ENCODE data around the gene DHCR24.

Gene DHCR24

GRCh38 chr1:54815086-54815876 lies 71.7 kb downstream of the DHCR24 start:
- no peak for DNase-seq (ENCODE audit: low spot score)

- DNase-seq (ENCODE audit: low spot score), result no peak
Observed at GRCh38 chr1:54814571-54814970, 72.4 kb downstream of the DHCR24 start.

- no peak for DNase-seq (ENCODE audit: low spot score)
Observed at GRCh38 chr1:54814126-54814498, 72.9 kb downstream of the DHCR24 start.

- no peak for DNase-seq (ENCODE audit: low spot score)
Observed at GRCh38 chr1:54813485-54814125, 73.4 kb downstream of the DHCR24 start.

- no peak for DNase-seq (ENCODE audit: low spot score)
Observed at GRCh38 chr1:54812801-54813484, 74.1 kb downstream of the DHCR24 start.

- DNase-seq (ENCODE audit: low spot score), result no peak
Observed at GRCh38 chr1:54811739-54812655, 75.0 kb downstream of the DHCR24 start.

- DNase-seq (ENCODE audit: low spot score), result no peak
Observed at GRCh38 chr1:54811066-54811465, 75.9 kb downstream of the DHCR24 start.

- DNase-seq (ENCODE audit: low spot score), result peak; percentile 60
Observed at GRCh38 chr1:54810153-54810942, 76.6 kb downstream of the DHCR24 start.

GRCh38 chr1:54809496-54810074 lies 77.4 kb downstream of the DHCR24 start:
- no peak for DNase-seq (ENCODE audit: low spot score)

- no peak for DNase-seq (ENCODE audit: low spot score)
Observed at GRCh38 chr1:54808443-54809207, 78.4 kb downstream of the DHCR24 start.

- DNase-seq (ENCODE audit: low spot score), result no peak
Observed at GRCh38 chr1:54807756-54808155, 79.2 kb downstream of the DHCR24 start.

- DNase-seq (ENCODE audit: low spot score), result no peak
Observed at GRCh38 chr1:54806931-54807611, 79.9 kb downstream of the DHCR24 start.

- no peak for DNase-seq (ENCODE audit: low spot score)
Observed at GRCh38 chr1:54805981-54806381, 81.0 kb downstream of the DHCR24 start.

GRCh38 chr1:54805466-54805865 lies 81.5 kb downstream of the DHCR24 start:
- DNase-seq (ENCODE audit: low spot score), result no peak

- no peak for DNase-seq (ENCODE audit: low spot score)
Observed at GRCh38 chr1:54804471-54805132, 82.4 kb downstream of the DHCR24 start.

GRCh38 chr1:54803761-54804470 lies 83.1 kb downstream of the DHCR24 start:
- no peak for DNase-seq (ENCODE audit: low spot score)

GRCh38 chr1:54800899-54801759 lies 85.9 kb downstream of the DHCR24 start, which contains the start of gene TTC22:
Gene TTC22 (minus strand): TSS chr1:54801323. CDS start chr1:54801163, 160 bp downstream.
- no peak for DNase-seq (ENCODE audit: low spot score)
